IMR-90 (cell line): ENCODE data around the gene SPDYE1.
"Not testable (repeated sequence)": the region's sequence is repeated elsewhere in the genome, so short reads cannot be mapped to it uniquely, and the experiment has no call there.

ENCODE experiments used
- CEBPB ChIP-seq: IDR thresholded peaks from 2 replicates; pipeline ENCODE4 v1.6.1; 2012; ENCODE audit warnings: low read depth, low read length, improper control_type of control experiment
- CHD1 ChIP-seq: IDR thresholded peaks from 2 replicates; pipeline ENCODE4 v1.6.1; 2012; ENCODE audit warnings: low read depth, low read length, improper control_type of control experiment
- CTCF ChIP-seq: conservative IDR thresholded peaks from 2 replicates; pipeline ENCODE4 v1.5.1; 2012; ENCODE audit warnings: mild to moderate bottlenecking, low read depth, low read length, improper control_type of control experiment
- ELK1 ChIP-seq: fragments of 150-350 bp; IDR thresholded peaks from 2 replicates; pipeline ENCODE4 v1.6.1; 2016; ENCODE audit warnings: low read depth, mild to moderate bottlenecking, low read length, moderate library complexity, borderline replicate concordance
- FOS ChIP-seq: fragments of 150-350 bp; IDR thresholded peaks from 2 replicates; pipeline ENCODE4 v1.6.1; 2016; ENCODE audit warnings: low read depth, low read length
- MXI1 ChIP-seq: IDR thresholded peaks from 2 replicates; pipeline ENCODE4 v1.6.1; 2012; ENCODE audit warnings: low read depth, mild to moderate bottlenecking, low read length, moderate library complexity, borderline replicate concordance
- POLR2A ChIP-seq: IDR thresholded peaks from 2 replicates; pipeline ENCODE4 v1.6.1; 2012; ENCODE audit warnings: mild to moderate bottlenecking, low read depth, low read length
- RAD21 ChIP-seq: IDR thresholded peaks from 2 replicates; pipeline ENCODE4 v1.6.1; 2012; ENCODE audit warnings: low read length, improper control_type of control experiment

GRCh38 chr7:44037951-44038350 is 40.3 kb downstream of the SPDYE1 start:
- not testable (repeated sequence) for TF ChIP-seq CTCF, FOS, CEBPB, RAD21, MXI1, ELK1, POLR2A, CHD1
